Endothelial cell of umbilical vein (primary cell): ENCODE measurements around the gene SREBF1. TPM values are rescaled to one million over a fixed set of nuclear protein-coding genes. Genes with fewer than 3 reads are reported as not detected.
A peak's percentile ranks its signal among the peaks of the same experiment; 100 is the strongest.

ENCODE experiments used
- BruUV-seq: library from RNA; stranded (reverse); fragments of 400-500 nt; replicated peaks from 2 replicates; lab custom pipeline; 2021; lab: Mats Ljungman, UMichigan
- CTCF ChIA-PET: fragments of 300-600, 350-600 bp; sonication (Branson Sonifier 250); formaldehyde crosslinking; loops from one replicate; lab custom pipeline; 2021; ENCODE audit warnings: antibody characterized with exemption, inconsistent platforms; lab: Charles Lee
- POLR2A ChIA-PET: fragments of 300-600, 350-600 bp; sonication (Branson Sonifier 250); formaldehyde crosslinking; loops from one replicate; lab custom pipeline; 2021; ENCODE audit warnings: antibody characterized with exemption, inconsistent platforms; lab: Charles Lee
- DNase-seq: peaks from one replicate; pipeline ENCODE4 v3.0.0-alpha.2; 2011; ENCODE audit warnings: low read depth, low spot score
- FAIRE-seq: peaks from 2 replicates; lab custom pipeline; 2011; peaks lifted over from hg19 to GRCh38; lab: Jason Lieb, UNC
- H2AFZ ChIP-seq: 2 replicates; pipeline ENCODE4 v1.6.0; 2012; ENCODE audit warnings: low read depth, low read length, control low read depth, inconsistent platforms
- H3K27ac ChIP-seq: 2 replicates; pipeline ENCODE4 v1.5.1; 2011; ENCODE audit warnings: low read depth, mild to moderate bottlenecking, control low read depth, low read length, moderate library complexity; ENCODE audit not compliant: insufficient read depth
- H3K27me3 ChIP-seq, 2 experiments: 2 replicates each; pipeline versions ENCODE4 v1.6.0 to v1.6.1; 2011; ENCODE audit warnings: low read length in 2 of 2, mixed read lengths in 1 of 2; ENCODE audit not compliant: control insufficient read depth in 2 of 2, insufficient read depth in 2 of 2
- H3K36me3 ChIP-seq, 2 experiments: 2 replicates in 1 of 2; 3 replicates in 1 of 2; pipeline ENCODE4 v1.5.1; 2011; ENCODE audit warnings: low read length in 2 of 2, mild to moderate bottlenecking in 1 of 2, moderate library complexity in 1 of 2; ENCODE audit not compliant: control insufficient read depth in 2 of 2, insufficient read depth in 2 of 2; ENCODE audit errors: extremely low read depth in 1 of 2
- H3K4me1 ChIP-seq: 3 replicates; pipeline ENCODE4 v1.5.1; 2011; ENCODE audit warnings: mild to moderate bottlenecking, low read length; ENCODE audit not compliant: control insufficient read depth, insufficient read depth; ENCODE audit errors: extremely low read depth
- H3K4me2 ChIP-seq: 2 replicates; pipeline ENCODE4 v1.6.1; 2011; ENCODE audit warnings: low read length, control low read depth, mixed read lengths; ENCODE audit not compliant: insufficient read depth
- H3K4me3 ChIP-seq, 3 experiments: fragments of 200-600 bp in 1 of 3; sonication (generic), shearing (Covaris generic) in 1 of 3; replicated peaks in 1 of 3; 2 replicates each; pipeline ENCODE4 v1.5.1; 2011 to 2016; ENCODE audit warnings: control low read depth in 3 of 3, low read length in 3 of 3, mild to moderate bottlenecking in 2 of 3, inconsistent platforms in 1 of 3, low read depth in 1 of 3, moderate library complexity in 1 of 3; ENCODE audit not compliant: insufficient read depth in 1 of 3
- H3K79me2 ChIP-seq: 2 replicates; pipeline ENCODE4 v1.6.0; 2012; ENCODE audit warnings: low read length, inconsistent platforms; ENCODE audit not compliant: control insufficient read depth, insufficient read depth
- H3K9ac ChIP-seq: replicated peaks from 2 replicates; pipeline ENCODE3; 2011; ENCODE audit warnings: low read length, control low read depth; ENCODE audit not compliant: insufficient read depth; ENCODE audit errors: extremely low read depth
- H3K9me1 ChIP-seq: replicated peaks from 3 replicates; pipeline ENCODE4 v1.6.0; 2011; ENCODE audit warnings: mild to moderate bottlenecking, low read length; ENCODE audit not compliant: control insufficient read depth, insufficient read depth; ENCODE audit errors: extremely low read depth
- H3K9me3 ChIP-seq: replicated peaks from 2 replicates; pipeline ENCODE4 v1.5.1; 2012; ENCODE audit warnings: low read length, inconsistent platforms; ENCODE audit not compliant: control insufficient read depth, insufficient read depth
- H4K20me1 ChIP-seq: replicated peaks from 2 replicates; pipeline ENCODE3; 2011; ENCODE audit warnings: mild to moderate bottlenecking, low read length; ENCODE audit not compliant: control insufficient read depth, insufficient read depth; ENCODE audit errors: extremely low read depth
- EZH2 ChIP-seq: IDR thresholded peaks from 2 replicates; pipeline ENCODE4 v1.6.1; 2012; ENCODE audit warnings: borderline replicate concordance, low read depth, mild to moderate bottlenecking, moderate library complexity, low read length, inconsistent platforms; ENCODE audit not compliant: severe bottlenecking
- FOS ChIP-seq: IDR thresholded peaks from 2 replicates; pipeline ENCODE4 v1.6.1; 2011; ENCODE audit warnings: mild to moderate bottlenecking, low read length, moderate library complexity, borderline replicate concordance; ENCODE audit not compliant: insufficient read depth
- GATA2 ChIP-seq: IDR thresholded peaks from 2 replicates; pipeline ENCODE4 v1.7.0; 2011; ENCODE audit warnings: low read depth, mild to moderate bottlenecking, moderate library complexity, mixed read lengths, low read length; ENCODE audit not compliant: insufficient read length, insufficient read depth
- JUN ChIP-seq: IDR thresholded peaks from 2 replicates; pipeline ENCODE4 v1.6.1; 2011; ENCODE audit warnings: borderline replicate concordance, low read depth; ENCODE audit not compliant: insufficient read length, insufficient read depth
- MYC ChIP-seq: IDR thresholded peaks from one replicate; pipeline ENCODE4 v1.6.1; 2011; ENCODE audit warnings: mild to moderate bottlenecking, low read depth, low read length
- POLR2A ChIP-seq: IDR thresholded peaks from 2 replicates; pipeline ENCODE4 v1.6.1; 2012; ENCODE audit warnings: low read depth, mild to moderate bottlenecking, control low read depth, low read length
- POLR2AphosphoS5 ChIP-seq: IDR thresholded peaks from 2 replicates; pipeline ENCODE4 v1.6.1; 2012; ENCODE audit warnings: low read depth, mild to moderate bottlenecking, control low read depth, low read length, moderate library complexity; ENCODE audit not compliant: insufficient read depth
- dilution Hi-C: fragments of 300-500 bp; cut with MboI; formaldehyde crosslinking; loops from one replicate; pipeline ENCODE4 v1.15.0; 2019; ENCODE audit warnings: low sequenced_read_pairs; ENCODE audit not compliant: extremely low pct_ligation_motif_present
- intact Hi-C: fragments of 100-400 bp; cut with micrococcal nuclease; formaldehyde crosslinking; loops from one replicate; pipeline ENCODE4 v1.10.0; 2022
- polyA plus RNA-seq, 4 experiments: library from polyadenylated mRNA; depleted of rRNA in 3 of 4; stranded (reverse) in 3 of 4; unstranded in 1 of 4; fragments of >200 nt; gene quantifications; 2 replicates each; pipeline versions ENCODE4 v1.2.1 to v1.2.3, GENCODE V29; 2011 to 2012; ENCODE audit warnings: missing spikeins in 1 of 4
- total RNA-seq: library from RNA; stranded (reverse); gene quantifications from 2 replicates; pipeline ENCODE4 v1.2.3, GENCODE V29; 2021
- TF ChIP-seq, protein P1 (sequence below): IDR thresholded peaks from 2 replicates; pipeline ENCODE4 v1.6.1; 2011; ENCODE audit not compliant: insufficient read depth, insufficient read length
- TF ChIP-seq, protein P2 (sequence below), 2 donors: IDR thresholded peaks; 1 replicate in 1 of 2; 2 replicates in 1 of 2; pipeline ENCODE4 v1.5.1; 2011; ENCODE audit warnings: low read length in 2 of 2, mild to moderate bottlenecking in 2 of 2, moderate library complexity in 2 of 2, control low read depth in 1 of 2, inconsistent platforms in 1 of 2, low read depth in 1 of 2; ENCODE audit not compliant: insufficient read depth in 1 of 2; ENCODE audit errors: extremely low read depth in 1 of 2

Gene SREBF1
- total and polyA plus RNA-seq, 2 donors (not counting 3 experiments of a cell fraction or from before 2014, with no cell fraction given): 50.4 to 109 TPM

DNA sequence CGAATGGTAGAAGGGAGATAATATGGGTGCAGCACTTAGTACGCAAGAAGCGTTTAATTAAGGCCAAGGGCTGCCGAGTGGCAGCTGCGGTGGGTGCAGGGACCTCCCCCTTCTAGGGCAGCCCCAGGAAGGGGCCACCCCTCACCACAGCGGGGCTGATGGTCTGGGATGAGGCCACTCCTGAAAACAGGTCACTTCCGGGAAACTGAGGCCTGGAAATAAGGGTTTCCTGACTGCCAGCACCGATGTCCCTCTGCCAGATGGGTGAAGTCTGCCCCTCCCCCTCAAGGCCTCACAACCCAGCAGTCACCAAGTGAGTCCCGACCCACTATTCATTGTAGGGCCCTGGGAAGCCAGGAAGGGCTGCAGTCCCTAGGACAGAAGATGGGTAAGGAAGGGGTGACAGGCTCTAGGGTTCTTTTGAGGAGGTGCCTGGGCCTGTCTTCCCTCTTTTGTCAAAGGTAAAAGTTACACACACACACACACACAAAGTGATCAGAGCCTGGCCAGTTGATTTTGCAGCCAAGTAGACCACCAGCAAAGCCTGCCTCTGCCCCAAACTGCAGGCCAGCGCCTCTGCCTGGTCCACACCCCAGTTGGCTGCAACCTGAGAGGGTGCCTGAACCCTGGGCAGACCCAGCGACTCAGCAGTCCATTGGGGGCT, 12.5 kb downstream of the SREBF1 start:
- Histone ChIP-seq H3K9me3 (no peaks in the 10 kb centered on the region), H3K27me3 (no peaks in the 10 kb centered on the region), H3K79me2 (peaks cover 63% of the 10 kb centered on the region), H2AFZ (peak overlapping the region; percentile 5), H3K9ac (peak overlapping the region; percentile 15), H3K9me1 (no peaks in the 10 kb centered on the region), H3K4me3 (peak overlapping the region in 1 of 3 experiments; percentile 17), H3K4me1 (peaks cover 34% of the 10 kb centered on the region), H3K4me2 (peak overlapping the region; percentile 33), H3K27ac (peak overlapping the region; percentile 53), H3K36me3 (no peaks in the 10 kb centered on the region), H4K20me1 (no peaks in the 10 kb centered on the region)
- ChIA-PET POLR2A (no interaction called here), CTCF (interaction anchor here (0.7 to 1.0 kb wide), 4 partner anchors 10 to 52 kb away, joined by 3 to 4 read pairs (median 4); no protein-coding TSS in a partner anchor)
- dilution Hi-C loops (no loop called here), intact Hi-C loops (no loop called here)
- no peak for DNase-seq
- peak; percentile 50 for FAIRE-seq
- TF ChIP-seq, protein P1, sequence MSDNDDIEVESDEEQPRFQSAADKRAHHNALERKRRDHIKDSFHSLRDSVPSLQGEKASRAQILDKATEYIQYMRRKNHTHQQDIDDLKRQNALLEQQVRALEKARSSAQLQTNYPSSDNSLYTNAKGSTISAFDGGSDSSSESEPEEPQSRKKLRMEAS: no peak
- TF ChIP-seq POLR2AphosphoS5 (no peak), EZH2 (no peak), MYC (no peak), FOS (no peak), JUN (no peak), GATA2 (no peak), POLR2A (no peak)
- TF ChIP-seq, protein P2, sequence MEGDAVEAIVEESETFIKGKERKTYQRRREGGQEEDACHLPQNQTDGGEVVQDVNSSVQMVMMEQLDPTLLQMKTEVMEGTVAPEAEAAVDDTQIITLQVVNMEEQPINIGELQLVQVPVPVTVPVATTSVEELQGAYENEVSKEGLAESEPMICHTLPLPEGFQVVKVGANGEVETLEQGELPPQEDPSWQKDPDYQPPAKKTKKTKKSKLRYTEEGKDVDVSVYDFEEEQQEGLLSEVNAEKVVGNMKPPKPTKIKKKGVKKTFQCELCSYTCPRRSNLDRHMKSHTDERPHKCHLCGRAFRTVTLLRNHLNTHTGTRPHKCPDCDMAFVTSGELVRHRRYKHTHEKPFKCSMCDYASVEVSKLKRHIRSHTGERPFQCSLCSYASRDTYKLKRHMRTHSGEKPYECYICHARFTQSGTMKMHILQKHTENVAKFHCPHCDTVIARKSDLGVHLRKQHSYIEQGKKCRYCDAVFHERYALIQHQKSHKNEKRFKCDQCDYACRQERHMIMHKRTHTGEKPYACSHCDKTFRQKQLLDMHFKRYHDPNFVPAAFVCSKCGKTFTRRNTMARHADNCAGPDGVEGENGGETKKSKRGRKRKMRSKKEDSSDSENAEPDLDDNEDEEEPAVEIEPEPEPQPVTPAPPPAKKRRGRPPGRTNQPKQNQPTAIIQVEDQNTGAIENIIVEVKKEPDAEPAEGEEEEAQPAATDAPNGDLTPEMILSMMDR (IDR thresholded peaks at IDR 0.05; ENCODE audit: extremely low read depth in 1 of 2, insufficient read depth in 1 of 2, low read depth in 1 of 2, low read length in 2 of 2): no peak
- TSS peak; percentile 75 for BruUV-seq
